Fibroblast of the conjunctiva (primary cell): Measurements from ENCODE around the gene FLAD1.

Experiments
- DNase-seq: peaks from one replicate; pipeline ENCODE4 v3.0.0-alpha.2; 2010; ENCODE audit warnings: low read depth

FLAD1 gene

GRCh38 chr1:155005076-155006011 lies 22.2 kb downstream of the FLAD1 start:
- DNase-seq: no peak

GRCh38 chr1:155006601-155007101 lies 23.5 kb downstream of the FLAD1 start:
- no peak for DNase-seq

- DNase-seq: no peak
Measured at GRCh38 chr1:155007251-155007828, 24.2 kb downstream of the FLAD1 start.

- DNase-seq: no peak
Measured at GRCh38 chr1:155008015-155008941, 25.1 kb downstream of the FLAD1 start.

DNA sequence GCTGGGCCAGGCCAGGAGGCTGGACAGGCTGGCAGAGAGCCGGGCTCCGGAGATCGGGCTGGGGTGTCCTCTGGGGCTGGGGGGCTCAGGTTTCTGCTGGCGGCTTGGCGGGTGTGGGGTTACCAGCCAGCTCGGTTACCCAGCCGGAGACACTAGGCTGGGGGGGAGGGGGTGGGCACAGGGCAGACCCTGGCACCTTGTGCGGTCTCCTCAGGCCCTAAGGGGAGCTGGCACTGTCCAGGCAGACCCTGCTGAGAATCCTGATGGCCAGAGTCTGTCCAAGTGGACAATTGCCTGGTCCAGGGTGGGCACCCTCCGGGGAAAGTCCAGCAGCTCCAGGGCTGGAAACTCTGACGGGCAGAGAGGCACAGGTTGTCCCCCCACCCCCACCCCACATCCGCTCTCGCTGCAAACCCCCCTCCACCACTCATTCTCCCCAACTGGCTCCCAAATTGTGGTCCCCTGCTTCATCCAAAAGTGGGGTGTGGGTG lies 26.1 kb downstream of the FLAD1 start:
- no peak for DNase-seq

DNA sequence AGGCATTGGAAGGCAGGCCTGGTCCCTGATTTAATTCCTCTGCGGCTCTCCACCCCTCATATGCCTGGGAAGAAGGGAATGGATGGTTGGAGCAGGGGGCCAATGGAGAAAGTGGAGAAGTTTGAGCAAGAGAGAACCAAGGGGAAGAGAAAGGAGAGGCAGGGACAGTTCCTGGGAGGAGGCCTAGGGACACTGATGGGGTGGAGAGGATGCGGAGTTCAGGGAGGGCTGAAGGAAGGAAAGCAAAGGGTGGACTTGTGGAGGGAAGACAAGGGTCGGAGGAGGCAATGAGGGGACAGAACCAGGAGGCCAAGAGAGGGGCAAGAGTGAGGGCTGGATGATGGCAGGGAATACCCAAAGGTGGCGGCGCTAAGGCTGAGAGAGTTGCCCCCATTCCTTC lies 26.6 kb downstream of the FLAD1 start:
- no peak for DNase-seq

DNA sequence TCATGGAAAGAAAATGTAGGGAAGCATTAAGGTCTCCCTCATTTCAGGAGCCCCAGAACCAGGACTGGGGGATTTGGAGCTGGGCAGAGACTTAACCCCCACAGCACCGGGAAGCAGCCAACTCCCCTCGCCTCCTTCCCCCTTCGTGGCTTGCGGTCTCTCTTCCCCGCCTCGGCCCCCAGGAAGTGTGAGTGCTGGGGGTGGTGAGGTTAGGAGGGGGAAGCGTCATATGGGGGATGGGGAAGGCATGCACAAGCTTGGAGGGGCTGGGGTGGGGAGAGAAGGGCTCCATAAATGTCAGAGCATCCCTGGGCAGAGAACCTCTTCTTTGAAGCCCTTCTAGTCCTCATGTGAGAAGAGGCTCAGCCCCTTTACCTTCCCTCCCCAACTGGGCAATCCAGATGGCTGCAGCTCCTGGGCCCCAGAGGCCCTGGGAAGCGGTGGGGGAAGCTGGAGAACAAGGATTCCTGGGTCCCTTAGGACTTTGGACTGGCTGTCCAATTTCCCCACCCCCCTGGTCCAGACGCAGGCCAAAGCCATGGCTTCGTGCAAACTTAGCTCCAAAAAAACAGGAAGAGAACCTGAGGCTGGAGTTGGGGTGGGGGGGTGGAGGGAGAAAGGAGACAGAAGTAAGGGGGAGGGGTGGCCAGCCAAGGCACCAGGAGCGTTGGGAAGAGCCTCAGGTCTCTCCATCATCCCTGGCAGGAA lies 27.2 kb downstream of the FLAD1 start:
- DNase-seq: no peak

GRCh38 chr1:155011004-155011416 lies 27.9 kb downstream of the FLAD1 start:
- DNase-seq: no peak

DNA sequence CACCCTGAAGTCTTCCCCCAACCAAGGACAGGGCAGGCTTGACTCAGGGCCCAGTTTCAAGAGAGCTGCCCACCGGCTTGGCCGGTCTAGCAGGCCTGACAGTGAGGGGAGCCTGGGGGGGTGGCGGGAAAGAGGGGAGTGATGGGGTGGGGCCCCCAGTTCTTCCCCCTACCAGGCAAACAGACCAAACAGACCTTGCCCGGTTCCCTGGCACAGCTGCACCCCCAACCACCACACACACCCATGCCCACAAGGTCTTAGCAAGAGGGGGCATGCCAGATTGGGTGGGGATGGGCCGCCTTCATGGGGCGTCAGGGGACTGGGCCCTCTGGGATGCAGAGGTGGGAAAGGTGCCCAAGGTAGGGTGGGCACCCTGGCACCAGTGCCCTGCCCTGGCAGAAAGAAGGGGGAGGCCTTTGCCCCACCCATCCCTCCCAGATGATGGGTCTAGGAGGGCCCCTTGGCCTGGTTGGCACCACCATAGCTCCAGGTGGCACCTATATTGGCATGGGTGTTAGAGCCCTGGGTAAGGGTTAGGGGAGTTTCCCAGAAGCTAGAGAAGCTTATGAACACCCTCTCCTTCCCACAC lies 28.4 kb downstream of the FLAD1 start:
- no peak for DNase-seq

- DNase-seq: peak; percentile 77
Measured at GRCh38 chr1:155012026-155012546, 28.9 kb downstream of the FLAD1 start.

- DNase-seq: no peak
Measured at GRCh38 chr1:155012776-155013602, 29.8 kb downstream of the FLAD1 start.

DNA sequence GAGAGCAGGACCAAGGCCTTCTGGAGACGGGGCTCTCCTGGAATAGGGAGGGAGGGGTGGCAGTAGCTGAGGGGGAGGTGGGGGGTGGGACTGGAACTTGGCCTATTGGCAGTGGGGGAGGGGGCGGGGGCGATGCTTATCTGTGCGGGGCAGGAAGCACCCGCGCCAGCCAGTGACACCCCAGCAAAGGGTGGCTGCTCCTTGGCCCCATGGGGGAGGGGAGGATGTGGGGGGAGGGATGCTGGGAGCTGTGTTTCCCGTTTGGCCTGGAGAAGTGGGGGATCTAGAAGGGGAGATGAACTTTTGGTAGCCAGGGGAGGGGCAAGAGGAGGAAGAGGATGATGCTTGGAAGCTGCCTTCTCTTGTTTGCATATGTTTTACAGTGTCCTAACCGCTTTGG lies 30.5 kb downstream of the FLAD1 start:
- DNase-seq: no peak

DNA sequence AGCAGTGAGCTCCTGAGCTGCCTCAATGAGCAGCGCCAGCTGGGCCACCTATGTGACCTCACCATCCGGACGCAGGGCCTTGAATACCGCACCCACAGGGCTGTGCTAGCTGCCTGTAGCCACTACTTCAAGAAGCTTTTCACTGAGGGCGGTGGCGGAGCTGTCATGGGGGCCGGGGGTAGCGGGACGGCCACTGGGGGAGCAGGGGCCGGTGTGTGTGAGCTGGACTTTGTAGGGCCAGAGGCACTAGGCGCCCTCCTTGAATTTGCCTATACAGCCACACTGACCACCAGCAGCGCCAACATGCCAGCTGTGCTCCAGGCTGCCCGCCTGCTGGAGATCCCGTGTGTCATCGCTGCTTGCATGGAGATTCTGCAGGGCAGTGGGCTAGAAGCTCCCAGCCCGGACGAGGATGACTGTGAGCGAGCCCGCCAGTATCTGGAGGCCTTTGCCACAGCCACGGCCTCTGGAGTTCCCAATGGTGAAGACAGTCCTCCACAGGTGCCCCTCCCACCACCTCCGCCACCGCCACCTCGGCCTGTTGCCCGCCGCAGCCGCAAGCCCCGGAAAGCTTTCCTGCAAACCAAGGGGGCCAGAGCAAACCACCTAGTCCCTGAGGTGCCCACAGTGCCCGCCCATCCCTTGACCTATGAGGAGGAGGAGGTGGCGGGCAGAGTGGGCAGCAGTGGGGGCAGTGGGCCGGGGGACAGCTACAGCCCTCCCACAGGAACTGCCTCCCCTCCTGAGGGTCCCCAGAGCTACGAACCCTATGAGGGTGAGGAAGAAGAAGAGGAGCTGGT lies 31.8 kb downstream of the FLAD1 start:
- no peak for DNase-seq

- DNase-seq: no peak
Measured at GRCh38 chr1:155015527-155016230, 32.5 kb downstream of the FLAD1 start.

- DNase-seq: no peak
Measured at GRCh38 chr1:155016231-155016831, 33.2 kb downstream of the FLAD1 start.

GRCh38 chr1:155017041-155017945 lies 34.1 kb downstream of the FLAD1 start:
- peak; percentile 91 for DNase-seq

GRCh38 chr1:155017946-155018316 lies 34.8 kb downstream of the FLAD1 start:
- no peak for DNase-seq
